OCI-LY1 (cell line): ENCODE measurements around the gene SH2D6.

Source experiments
- H2AFZ ChIP-seq: fragments of 200-600 bp; sonication (generic), shearing (Covaris generic); 2 replicates; pipeline ENCODE4 v1.6.0; 2014; ENCODE audit warnings: antibody characterized with exemption, mild to moderate bottlenecking, low read length
- H3F3A ChIP-seq: fragments of 200-600 bp; sonication (generic), shearing (Covaris generic); 2 replicates; pipeline ENCODE4 v1.6.0; 2014; ENCODE audit warnings: mild to moderate bottlenecking, antibody characterized with exemption, low read length, moderate library complexity; ENCODE audit not compliant: insufficient read depth
- H3K27ac ChIP-seq: fragments of 200-600 bp; sonication (generic); 2 replicates; pipeline ENCODE4 v1.5.1; 2014; ENCODE audit warnings: low read length, mixed run types, mild to moderate bottlenecking, low read depth; ENCODE audit not compliant: poor library complexity, severe bottlenecking
- H3K27me3 ChIP-seq: fragments of 200-600 bp; sonication (generic); 2 replicates; pipeline ENCODE4 v1.6.0; 2014; ENCODE audit warnings: antibody characterized with exemption, mild to moderate bottlenecking, low read length, moderate library complexity; ENCODE audit not compliant: insufficient read depth
- H3K36me3 ChIP-seq: fragments of 200-600 bp; sonication (generic); 2 replicates; pipeline ENCODE4 v1.6.1; 2014; ENCODE audit warnings: mild to moderate bottlenecking, antibody characterized with exemption, low read length, moderate library complexity, mixed read lengths; ENCODE audit not compliant: insufficient read depth
- H3K4me1 ChIP-seq: fragments of 200-600 bp; sonication (generic); 2 replicates; pipeline ENCODE4 v1.5.1; 2014; ENCODE audit warnings: mild to moderate bottlenecking, low read length, moderate library complexity; ENCODE audit not compliant: insufficient read depth, severe bottlenecking
- H3K4me2 ChIP-seq: fragments of 200-600 bp; sonication (generic), shearing (Covaris generic); 2 replicates; pipeline ENCODE4 v1.6.1; 2014; ENCODE audit warnings: low read length
- H3K4me3 ChIP-seq: fragments of 200-600 bp; sonication (generic); 2 replicates; pipeline ENCODE4 v1.5.1; 2014; ENCODE audit warnings: low read length, low read depth, mild to moderate bottlenecking, mixed read lengths; ENCODE audit not compliant: poor library complexity, severe bottlenecking
- H3K79me2 ChIP-seq: fragments of 200-600 bp; shearing (Covaris generic); 2 replicates; pipeline ENCODE4 v1.6.1; 2016; ENCODE audit warnings: mixed run types, low read length, mixed read lengths; ENCODE audit not compliant: insufficient read depth
- H3K9ac ChIP-seq: fragments of 200-600 bp; sonication (generic), shearing (Covaris generic); 2 replicates; pipeline ENCODE4 v1.6.1; 2014; ENCODE audit warnings: mild to moderate bottlenecking, low read length, mixed read lengths
- H3K9me2 ChIP-seq: fragments of 200-600 bp; sonication (generic), shearing (Covaris generic); 2 replicates; pipeline ENCODE4 v1.6.1; 2014; ENCODE audit warnings: low read depth, mild to moderate bottlenecking, low read length, mixed read lengths
- H3K9me3 ChIP-seq: fragments of 200-600 bp; shearing (Covaris generic); 2 replicates; pipeline ENCODE4 v1.6.1; 2014; ENCODE audit warnings: low read length, mixed read lengths
- H4K20me1 ChIP-seq: fragments of 200-600 bp; sonication (generic), shearing (Covaris generic); 2 replicates; pipeline ENCODE4 v1.6.0; 2016; ENCODE audit warnings: mild to moderate bottlenecking, low read length; ENCODE audit not compliant: insufficient read depth
- CTCF ChIP-seq: fragments of 200-600 bp; sonication (generic), shearing (Covaris generic); IDR thresholded peaks from 2 replicates; pipeline ENCODE4 v1.5.1; 2017; ENCODE audit warnings: mild to moderate bottlenecking, antibody characterized with exemption, low read length, moderate library complexity, mixed read lengths
- EZH2 ChIP-seq: fragments of 200-600 bp; sonication (generic), shearing (Covaris generic); IDR thresholded peaks from 2 replicates; pipeline ENCODE4 v1.8.0; 2017; ENCODE audit warnings: borderline replicate concordance, mixed run types, mild to moderate bottlenecking, antibody characterized with exemption, low read length, moderate library complexity, mixed read lengths

Gene SH2D6

GRCh38 chr2:85472261-85472660 lies 53.7 kb downstream of the SH2D6 start:
- no peak overlapping the region for H3K9ac ChIP-seq
- TF ChIP-seq EZH2 (no peak), CTCF (no peak)
- H4K20me1 ChIP-seq, result no peaks in the 10 kb centered on the region
- no peaks in the 10 kb centered on the region for H3K9me3 ChIP-seq
- H3K4me1 ChIP-seq, result no peaks in the 10 kb centered on the region
- H3K9me2 ChIP-seq, result no peaks in the 10 kb centered on the region
- no peaks in the 10 kb centered on the region for H3F3A ChIP-seq
- no peak overlapping the region for H3K4me3 ChIP-seq
- H3K36me3 ChIP-seq, result no peaks in the 10 kb centered on the region
- peaks cover 4% of the 10 kb centered on the region; the same call in 1 of the 2 replicates for H3K27me3 ChIP-seq
- no peak overlapping the region for H3K27ac ChIP-seq
- no peak overlapping the region for H2AFZ ChIP-seq
- H3K79me2 ChIP-seq, result no peaks in the 10 kb centered on the region
- no peak overlapping the region for H3K4me2 ChIP-seq

- no peaks in the 10 kb centered on the region for H4K20me1 ChIP-seq
- no peak overlapping the region for H3K27ac ChIP-seq
- H3F3A ChIP-seq, result no peaks in the 10 kb centered on the region
- H2AFZ ChIP-seq, result no peak overlapping the region
- no peaks in the 10 kb centered on the region for H3K4me1 ChIP-seq
- 0 out of 2 replicates have a peak, but pooled peaks cover 4% of the 10 kb centered on the region for H3K27me3 ChIP-seq
- no peak overlapping the region for H3K9ac ChIP-seq
- no peaks in the 10 kb centered on the region for H3K79me2 ChIP-seq
- no peaks in the 10 kb centered on the region for H3K36me3 ChIP-seq
- no peak overlapping the region for H3K4me2 ChIP-seq
- H3K9me3 ChIP-seq, result no peaks in the 10 kb centered on the region
- H3K4me3 ChIP-seq, result no peak overlapping the region
- H3K9me2 ChIP-seq, result no peaks in the 10 kb centered on the region
- no peak for TF ChIP-seq CTCF
- no peak for TF ChIP-seq EZH2
These were observed 57.4 kb downstream of the SH2D6 start for GRCh38 chr2:85475799-85476490.

GRCh38 chr2:85476624-85477023 lies 58.1 kb downstream of the SH2D6 start:
- H3F3A ChIP-seq, result no peaks in the 10 kb centered on the region
- TF ChIP-seq CTCF, result no peak
- no peak for TF ChIP-seq EZH2
- no peak overlapping the region for H3K9ac ChIP-seq
- H3K36me3 ChIP-seq, result no peaks in the 10 kb centered on the region
- H4K20me1 ChIP-seq, result no peaks in the 10 kb centered on the region
- no peak overlapping the region for H3K27ac ChIP-seq
- H2AFZ ChIP-seq, result no peak overlapping the region
- no peaks in the 10 kb centered on the region for H3K79me2 ChIP-seq
- H3K4me3 ChIP-seq, result no peak overlapping the region
- H3K4me1 ChIP-seq, result no peaks in the 10 kb centered on the region
- H3K9me2 ChIP-seq, result no peaks in the 10 kb centered on the region
- H3K9me3 ChIP-seq, result no peaks in the 10 kb centered on the region
- H3K4me2 ChIP-seq, result no peak overlapping the region
- 0 out of 2 replicates have a peak, but pooled peaks cover 4% of the 10 kb centered on the region for H3K27me3 ChIP-seq
